GM23338 (cell line): ENCODE results near the gene BAAT. TPM values are rescaled to one million over a fixed set of nuclear protein-coding genes. Genes with fewer than 3 reads are reported as not detected.

Source experiments
- ATAC-seq: fragments of 200-7000 bp; cut with Tn5 transposase; 3 replicates; pipeline ENCODE4 v1.9.1; 2020
- DNase-seq: peaks from one replicate; pipeline ENCODE4 v3.0.0-alpha.2; 2015; ENCODE audit warnings: low spot score
- H2AFZ ChIP-seq: fragments of 200-600 bp; sonication (generic); 2 replicates; pipeline ENCODE4 v1.8.0; 2016; ENCODE audit warnings: antibody characterized with exemption, mild to moderate bottlenecking, moderate library complexity
- H3F3A ChIP-seq: fragments of 200-600 bp; sonication (generic); replicated peaks from 2 replicates; pipeline ENCODE4 v1.8.0; 2017; ENCODE audit warnings: antibody characterized with exemption, mixed run types, low read depth
- H3K27ac ChIP-seq: fragments of 200-600 bp; sonication (generic); 2 replicates; pipeline ENCODE4 v1.6.1; 2016; ENCODE audit warnings: low read depth
- H3K27me3 ChIP-seq: fragments of 200-600 bp; sonication (generic); 2 replicates; pipeline ENCODE4 v1.8.0; 2016; ENCODE audit warnings: mild to moderate bottlenecking, mixed run types, moderate library complexity; ENCODE audit not compliant: insufficient read depth
- H3K36me3 ChIP-seq: fragments of 200-600 bp; sonication (generic); 2 replicates; pipeline ENCODE4 v1.8.0; 2016; ENCODE audit warnings: mild to moderate bottlenecking; ENCODE audit not compliant: insufficient read depth
- H3K4me1 ChIP-seq: fragments of 200-600 bp; sonication (generic); 2 replicates; pipeline ENCODE4 v1.8.0; 2016; ENCODE audit warnings: mild to moderate bottlenecking, moderate library complexity; ENCODE audit not compliant: insufficient read depth
- H3K4me2 ChIP-seq: fragments of 200-600 bp; sonication (generic); 2 replicates; pipeline ENCODE4 v1.7.1; 2017; ENCODE audit warnings: mixed run types
- H3K4me3 ChIP-seq: fragments of 200-600 bp; sonication (generic); 2 replicates; pipeline ENCODE4 v1.6.1; 2016; ENCODE audit warnings: mixed run types
- H3K79me2 ChIP-seq: fragments of 200-600 bp; sonication (generic); replicated peaks from 2 replicates; pipeline ENCODE4 v1.8.0; 2017; ENCODE audit warnings: mild to moderate bottlenecking; ENCODE audit not compliant: insufficient read depth
- H3K9me2 ChIP-seq: fragments of 200-600 bp; sonication (generic); 2 replicates; pipeline ENCODE4 v1.8.0; 2017; ENCODE audit not compliant: insufficient read depth
- H4K20me1 ChIP-seq: fragments of 200-600 bp; sonication (generic); replicated peaks from 2 replicates; pipeline ENCODE4 v1.8.0; 2017; ENCODE audit warnings: mild to moderate bottlenecking; ENCODE audit not compliant: insufficient read depth
- H3K27ac Mint-ChIP-seq: 2 replicates; pipeline ENCODE4 v1.8.0; 2020; ENCODE audit warnings: inconsistent platforms, mild to moderate bottlenecking, moderate library complexity, mixed read lengths
- H3K27me3 Mint-ChIP-seq: 3 replicates; pipeline ENCODE4 v1.8.0; 2022; ENCODE audit warnings: low read depth, mild to moderate bottlenecking, moderate library complexity, mixed read lengths, inconsistent platforms; ENCODE audit not compliant: insufficient read depth, poor library complexity
- H3K36me3 Mint-ChIP-seq: 3 replicates; pipeline ENCODE4 v1.8.0; 2021; ENCODE audit warnings: low read depth, mild to moderate bottlenecking, inconsistent platforms, moderate library complexity, mixed read lengths
- H3K4me1 Mint-ChIP-seq: 3 replicates; pipeline ENCODE4 v1.8.0; 2020; ENCODE audit warnings: mild to moderate bottlenecking, inconsistent platforms, mixed read lengths
- H3K4me3 Mint-ChIP-seq: 3 replicates; pipeline ENCODE4 v1.8.0; 2021; ENCODE audit warnings: moderate library complexity, mild to moderate bottlenecking, inconsistent platforms, mixed read lengths
- H3K9me3 Mint-ChIP-seq: 3 replicates; pipeline ENCODE4 v1.8.0; 2020; ENCODE audit warnings: moderate library complexity, mild to moderate bottlenecking, inconsistent platforms, mixed read lengths
- EZH2 ChIP-seq: fragments of 200-600 bp; sonication (generic); IDR thresholded peaks from one replicate; pipeline ENCODE4 v1.8.0; 2017; ENCODE audit warnings: antibody characterized with exemption, mild to moderate bottlenecking, low read depth; ENCODE audit not compliant: unreplicated experiment
- JUNB ChIP-seq: IDR thresholded peaks from one replicate; pipeline ENCODE4 v1.6.1; 2016; ENCODE audit warnings: antibody characterized with exemption; ENCODE audit not compliant: unreplicated experiment
- ZNF114 ChIP-seq: fragments of 250-450 bp; sonication (Bioruptor Pico); IDR thresholded peaks from 2 replicates; pipeline ENCODE4 v1.5.0; 2020; ENCODE audit warnings: mild to moderate bottlenecking, moderate library complexity
- polyA plus RNA-seq: library from polyadenylated mRNA; unstranded; fragments of >200 nt; fragmentation: Nextera tagmentation; extraction: Ambion mirVana; gene quantifications from 2 replicates; pipeline ENCODE4 v1.2.1, GENCODE V29; 2016
- total RNA-seq: library from RNA; depleted of rRNA; stranded (reverse); fragments of >200 nt; shearing (Covaris generic); gene quantifications from 2 replicates; pipeline ENCODE4 v1.2.3, GENCODE V29; 2014
- TF ChIP-seq, protein P1 (sequence below): IDR thresholded peaks from one replicate; pipeline ENCODE4 v1.6.1; 2018; ENCODE audit warnings: antibody characterized with exemption; ENCODE audit not compliant: unreplicated experiment
- TF ChIP-seq, protein P2 (sequence below): fragments of 250-450 bp; sonication (Bioruptor Pico); IDR thresholded peaks from 2 replicates; pipeline ENCODE4 v1.5.0; 2020; ENCODE audit warnings: mild to moderate bottlenecking, moderate library complexity

BAAT gene
- total and polyA plus RNA-seq, 2 experiments from 2014 or later = 0.08 to 0.14 TPM

DNA sequence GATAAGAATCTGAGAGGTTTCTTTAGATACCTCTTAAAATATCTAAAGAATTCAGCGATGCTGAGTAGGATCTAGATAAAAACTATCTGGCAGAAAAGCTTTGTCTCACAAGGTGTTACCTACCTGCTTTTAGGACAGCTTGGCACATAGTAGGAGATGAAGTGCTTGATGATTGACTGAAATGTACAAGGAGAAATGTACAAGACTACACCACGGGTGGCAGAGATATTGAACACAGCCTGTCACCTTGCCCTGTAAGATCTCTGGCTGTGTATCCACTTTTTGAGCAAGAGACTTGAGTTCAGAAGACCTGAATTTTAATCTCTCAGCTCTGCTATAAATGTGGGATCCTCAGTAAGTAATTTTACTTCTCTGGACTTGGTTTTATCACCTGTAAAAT, 35.1 kb upstream of the BAAT start:
- peaks cover 6% of the 10 kb centered on the region; the same call in 2 of the 3 replicates for H3K4me1 Mint-ChIP-seq
- no peaks in the 10 kb centered on the region for H3K27me3 Mint-ChIP-seq
- H3K9me3 Mint-ChIP-seq = no peaks in the 10 kb centered on the region; the same call in 2 of the 3 replicates
- Histone ChIP-seq H3K27me3 (no peaks in the 10 kb centered on the region), H3K4me3 (no peak overlapping the region), H2AFZ (no peak overlapping the region), H3K36me3 (no peaks in the 10 kb centered on the region), H3K9me2 (no peaks in the 10 kb centered on the region; the same call in 1 of the 2 replicates), H4K20me1 (no peaks in the 10 kb centered on the region), H3F3A (no peaks in the 10 kb centered on the region), H3K79me2 (no peaks in the 10 kb centered on the region), H3K4me1 (no peaks in the 10 kb centered on the region), H3K27ac (no peak overlapping the region), H3K4me2 (no peak overlapping the region)
- H3K36me3 Mint-ChIP-seq = no peaks in the 10 kb centered on the region
- H3K4me3 Mint-ChIP-seq = no peak overlapping the region
- DNase-seq = no peak
- no peak overlapping the region for H3K27ac Mint-ChIP-seq
- TF ChIP-seq, protein P1, sequence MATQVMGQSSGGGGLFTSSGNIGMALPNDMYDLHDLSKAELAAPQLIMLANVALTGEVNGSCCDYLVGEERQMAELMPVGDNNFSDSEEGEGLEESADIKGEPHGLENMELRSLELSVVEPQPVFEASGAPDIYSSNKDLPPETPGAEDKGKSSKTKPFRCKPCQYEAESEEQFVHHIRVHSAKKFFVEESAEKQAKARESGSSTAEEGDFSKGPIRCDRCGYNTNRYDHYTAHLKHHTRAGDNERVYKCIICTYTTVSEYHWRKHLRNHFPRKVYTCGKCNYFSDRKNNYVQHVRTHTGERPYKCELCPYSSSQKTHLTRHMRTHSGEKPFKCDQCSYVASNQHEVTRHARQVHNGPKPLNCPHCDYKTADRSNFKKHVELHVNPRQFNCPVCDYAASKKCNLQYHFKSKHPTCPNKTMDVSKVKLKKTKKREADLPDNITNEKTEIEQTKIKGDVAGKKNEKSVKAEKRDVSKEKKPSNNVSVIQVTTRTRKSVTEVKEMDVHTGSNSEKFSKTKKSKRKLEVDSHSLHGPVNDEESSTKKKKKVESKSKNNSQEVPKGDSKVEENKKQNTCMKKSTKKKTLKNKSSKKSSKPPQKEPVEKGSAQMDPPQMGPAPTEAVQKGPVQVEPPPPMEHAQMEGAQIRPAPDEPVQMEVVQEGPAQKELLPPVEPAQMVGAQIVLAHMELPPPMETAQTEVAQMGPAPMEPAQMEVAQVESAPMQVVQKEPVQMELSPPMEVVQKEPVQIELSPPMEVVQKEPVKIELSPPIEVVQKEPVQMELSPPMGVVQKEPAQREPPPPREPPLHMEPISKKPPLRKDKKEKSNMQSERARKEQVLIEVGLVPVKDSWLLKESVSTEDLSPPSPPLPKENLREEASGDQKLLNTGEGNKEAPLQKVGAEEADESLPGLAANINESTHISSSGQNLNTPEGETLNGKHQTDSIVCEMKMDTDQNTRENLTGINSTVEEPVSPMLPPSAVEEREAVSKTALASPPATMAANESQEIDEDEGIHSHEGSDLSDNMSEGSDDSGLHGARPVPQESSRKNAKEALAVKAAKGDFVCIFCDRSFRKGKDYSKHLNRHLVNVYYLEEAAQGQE = no peak
- TF ChIP-seq EZH2 (no peak), JUNB (no peak), ZNF114 (no peak)
- TF ChIP-seq, protein P2, sequence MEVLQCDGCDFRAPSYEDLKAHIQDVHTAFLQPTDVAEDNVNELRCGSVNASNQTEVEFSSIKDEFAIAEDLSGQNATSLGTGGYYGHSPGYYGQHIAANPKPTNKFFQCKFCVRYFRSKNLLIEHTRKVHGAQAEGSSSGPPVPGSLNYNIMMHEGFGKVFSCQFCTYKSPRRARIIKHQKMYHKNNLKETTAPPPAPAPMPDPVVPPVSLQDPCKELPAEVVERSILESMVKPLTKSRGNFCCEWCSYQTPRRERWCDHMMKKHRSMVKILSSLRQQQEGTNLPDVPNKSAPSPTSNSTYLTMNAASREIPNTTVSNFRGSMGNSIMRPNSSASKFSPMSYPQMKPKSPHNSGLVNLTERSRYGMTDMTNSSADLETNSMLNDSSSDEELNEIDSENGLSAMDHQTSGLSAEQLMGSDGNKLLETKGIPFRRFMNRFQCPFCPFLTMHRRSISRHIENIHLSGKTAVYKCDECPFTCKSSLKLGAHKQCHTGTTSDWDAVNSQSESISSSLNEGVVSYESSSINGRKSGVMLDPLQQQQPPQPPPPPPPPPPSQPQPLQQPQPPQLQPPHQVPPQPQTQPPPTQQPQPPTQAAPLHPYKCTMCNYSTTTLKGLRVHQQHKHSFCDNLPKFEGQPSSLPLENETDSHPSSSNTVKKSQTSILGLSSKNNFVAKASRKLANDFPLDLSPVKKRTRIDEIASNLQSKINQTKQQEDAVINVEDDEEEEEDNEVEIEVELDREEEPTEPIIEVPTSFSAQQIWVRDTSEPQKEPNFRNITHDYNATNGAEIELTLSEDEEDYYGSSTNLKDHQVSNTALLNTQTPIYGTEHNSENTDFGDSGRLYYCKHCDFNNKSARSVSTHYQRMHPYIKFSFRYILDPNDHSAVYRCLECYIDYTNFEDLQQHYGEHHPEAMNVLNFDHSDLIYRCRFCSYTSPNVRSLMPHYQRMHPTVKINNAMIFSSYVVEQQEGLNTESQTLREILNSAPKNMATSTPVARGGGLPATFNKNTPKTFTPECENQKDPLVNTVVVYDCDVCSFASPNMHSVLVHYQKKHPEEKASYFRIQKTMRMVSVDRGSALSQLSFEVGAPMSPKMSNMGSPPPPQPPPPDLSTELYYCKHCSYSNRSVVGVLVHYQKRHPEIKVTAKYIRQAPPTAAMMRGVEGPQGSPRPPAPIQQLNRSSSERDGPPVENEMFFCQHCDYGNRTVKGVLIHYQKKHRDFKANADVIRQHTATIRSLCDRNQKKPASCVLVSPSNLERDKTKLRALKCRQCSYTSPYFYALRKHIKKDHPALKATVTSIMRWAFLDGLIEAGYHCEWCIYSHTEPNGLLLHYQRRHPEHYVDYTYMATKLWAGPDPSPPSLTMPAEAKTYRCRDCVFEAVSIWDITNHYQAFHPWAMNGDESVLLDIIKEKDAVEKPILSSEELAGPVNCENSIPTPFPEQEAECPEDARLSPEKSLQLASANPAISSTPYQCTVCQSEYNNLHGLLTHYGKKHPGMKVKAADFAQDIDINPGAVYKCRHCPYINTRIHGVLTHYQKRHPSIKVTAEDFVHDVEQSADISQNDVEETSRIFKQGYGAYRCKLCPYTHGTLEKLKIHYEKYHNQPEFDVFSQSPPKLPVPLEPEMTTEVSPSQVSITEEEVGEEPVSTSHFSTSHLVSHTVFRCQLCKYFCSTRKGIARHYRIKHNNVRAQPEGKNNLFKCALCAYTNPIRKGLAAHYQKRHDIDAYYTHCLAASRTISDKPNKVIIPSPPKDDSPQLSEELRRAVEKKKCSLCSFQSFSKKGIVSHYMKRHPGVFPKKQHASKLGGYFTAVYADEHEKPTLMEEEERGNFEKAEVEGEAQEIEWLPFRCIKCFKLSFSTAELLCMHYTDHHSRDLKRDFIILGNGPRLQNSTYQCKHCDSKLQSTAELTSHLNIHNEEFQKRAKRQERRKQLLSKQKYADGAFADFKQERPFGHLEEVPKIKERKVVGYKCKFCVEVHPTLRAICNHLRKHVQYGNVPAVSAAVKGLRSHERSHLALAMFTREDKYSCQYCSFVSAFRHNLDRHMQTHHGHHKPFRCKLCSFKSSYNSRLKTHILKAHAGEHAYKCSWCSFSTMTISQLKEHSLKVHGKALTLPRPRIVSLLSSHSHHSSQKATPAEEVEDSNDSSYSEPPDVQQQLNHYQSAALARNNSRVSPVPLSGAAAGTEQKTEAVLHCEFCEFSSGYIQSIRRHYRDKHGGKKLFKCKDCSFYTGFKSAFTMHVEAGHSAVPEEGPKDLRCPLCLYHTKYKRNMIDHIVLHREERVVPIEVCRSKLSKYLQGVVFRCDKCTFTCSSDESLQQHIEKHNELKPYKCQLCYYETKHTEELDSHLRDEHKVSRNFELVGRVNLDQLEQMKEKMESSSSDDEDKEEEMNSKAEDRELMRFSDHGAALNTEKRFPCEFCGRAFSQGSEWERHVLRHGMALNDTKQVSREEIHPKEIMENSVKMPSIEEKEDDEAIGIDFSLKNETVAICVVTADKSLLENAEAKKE (CRISPR knock-in tag) = no peak
- ATAC-seq = no peak
